Neural cell (in vitro differentiated cells): ENCODE results near the gene IRS2. TPM values are rescaled to one million over a fixed set of nuclear protein-coding genes. Genes with fewer than 3 reads are reported as not detected.
"Not testable (repeated sequence)": the region's sequence is repeated elsewhere in the genome, so short reads cannot be mapped to it uniquely, and the experiment has no call there.

Experiments used
- H2AFZ ChIP-seq: fragments of 200-600, 300-800 bp; sonication (generic), shearing (Covaris generic); 2 replicates; pipeline ENCODE4 v1.6.0; 2014; ENCODE audit warnings: low read depth, mild to moderate bottlenecking, antibody characterized with exemption, low read length, moderate library complexity
- H3F3A ChIP-seq: fragments of 200-600 bp; shearing (Covaris generic); 2 replicates; pipeline ENCODE4 v1.6.1; 2016; ENCODE audit warnings: mild to moderate bottlenecking, moderate library complexity, mixed read lengths, antibody characterized with exemption, low read length; ENCODE audit not compliant: insufficient read depth, poor library complexity, severe bottlenecking
- H3K27ac ChIP-seq: fragments of 200-600, 300-800 bp; sonication (generic), shearing (Covaris generic); 2 replicates; pipeline ENCODE4 v1.5.1; 2014; ENCODE audit warnings: mild to moderate bottlenecking, low read length, moderate library complexity
- H3K27me3 ChIP-seq: fragments of 300-800, 200-600 bp; sonication (generic), shearing (Covaris generic); 2 replicates; pipeline ENCODE4 v1.6.0; 2014; ENCODE audit warnings: mild to moderate bottlenecking, low read depth, low read length, moderate library complexity; ENCODE audit not compliant: insufficient read depth
- H3K36me3 ChIP-seq: fragments of 300-800, 200-600 bp; sonication (generic), shearing (Covaris generic); 2 replicates; pipeline ENCODE4 v1.5.1; 2014; ENCODE audit warnings: mild to moderate bottlenecking, antibody characterized with exemption, low read length, moderate library complexity; ENCODE audit not compliant: insufficient read depth
- H3K4me2 ChIP-seq: fragments of 300-800, 200-600 bp; sonication (generic), shearing (Covaris generic); 2 replicates; pipeline ENCODE4 v1.6.0; 2014; ENCODE audit warnings: mild to moderate bottlenecking, low read length
- H3K4me3 ChIP-seq: fragments of 300-800, 200-600 bp; sonication (generic), shearing (Covaris generic); 2 replicates; pipeline ENCODE4 v1.5.1; 2014; ENCODE audit warnings: mild to moderate bottlenecking, low read length, moderate library complexity
- H3K79me2 ChIP-seq: fragments of 200-600 bp; shearing (Covaris generic); replicated peaks from 2 replicates; pipeline ENCODE4 v1.6.0; 2014; ENCODE audit warnings: mild to moderate bottlenecking, low read length, moderate library complexity; ENCODE audit not compliant: insufficient read depth
- H3K9ac ChIP-seq: fragments of 300-800, 200-600 bp; sonication (generic), shearing (Covaris generic); 2 replicates; pipeline ENCODE4 v1.6.1; 2016; ENCODE audit warnings: mild to moderate bottlenecking, low read length, mixed read lengths
- H3K9me2 ChIP-seq: fragments of 200-600 bp; shearing (Covaris generic); 2 replicates; pipeline ENCODE4 v1.6.1; 2016; ENCODE audit warnings: mild to moderate bottlenecking, low read length, mixed read lengths; ENCODE audit not compliant: insufficient read depth
- H3K9me3 ChIP-seq: fragments of 200-600, 300-800 bp; sonication (generic), shearing (Covaris generic); 2 replicates; pipeline ENCODE4 v1.6.1; 2016; ENCODE audit warnings: mild to moderate bottlenecking, mixed run types, low read length, moderate library complexity, mixed read lengths
- H4K20me1 ChIP-seq: fragments of 200-600 bp; shearing (Covaris generic); 2 replicates; pipeline ENCODE4 v1.6.1; 2016; ENCODE audit warnings: mild to moderate bottlenecking, mixed run types; ENCODE audit not compliant: insufficient read depth
- CTCF ChIP-seq: fragments of 450-650 bp; IDR thresholded peaks from 2 replicates; pipeline ENCODE4 v1.5.1; 2014; ENCODE audit warnings: antibody characterized with exemption, mild to moderate bottlenecking, moderate library complexity; ENCODE audit not compliant: poor library complexity, severe bottlenecking
- EP300 ChIP-seq: fragments of 450-650 bp; conservative IDR thresholded peaks from 2 replicates; pipeline ENCODE4 v1.6.1; 2014; ENCODE audit warnings: antibody characterized with exemption, mild to moderate bottlenecking, moderate library complexity; ENCODE audit not compliant: poor library complexity, severe bottlenecking
- EZH2 ChIP-seq: fragments of 200-600, 300-800 bp; shearing (Covaris generic), sonication (generic); IDR thresholded peaks from 2 replicates; pipeline ENCODE4 v1.6.1; 2014; ENCODE audit warnings: antibody characterized with exemption, low read length, borderline replicate concordance, mild to moderate bottlenecking; ENCODE audit not compliant: insufficient read depth, poor library complexity, severe bottlenecking
- MXI1 ChIP-seq: fragments of 450-650 bp; conservative IDR thresholded peaks from 2 replicates; pipeline ENCODE4 v1.6.1; 2014; ENCODE audit warnings: antibody characterized with exemption, mild to moderate bottlenecking; ENCODE audit not compliant: poor library complexity, severe bottlenecking
- POLR2AphosphoS5 ChIP-seq: IDR thresholded peaks from 2 replicates; pipeline ENCODE4 v1.6.1; 2012
- RAD21 ChIP-seq: fragments of 450-650 bp; conservative IDR thresholded peaks from 2 replicates; pipeline ENCODE4 v1.6.1; 2014; ENCODE audit warnings: antibody characterized with exemption, mild to moderate bottlenecking, moderate library complexity
- REST ChIP-seq: IDR thresholded peaks from 2 replicates; pipeline ENCODE4 v1.6.1; 2012; ENCODE audit warnings: borderline replicate concordance
- SMC3 ChIP-seq: fragments of 450-650 bp; conservative IDR thresholded peaks from 2 replicates; pipeline ENCODE4 v1.6.1; 2014; ENCODE audit warnings: antibody characterized with exemption, mild to moderate bottlenecking, moderate library complexity; ENCODE audit not compliant: poor library complexity
- TAF1 ChIP-seq: IDR thresholded peaks from 2 replicates; pipeline ENCODE4 v1.6.1; 2012; ENCODE audit warnings: low read depth
- polyA plus RNA-seq: library from polyadenylated mRNA; depleted of rRNA; stranded (reverse); fragments of >200 nt; gene quantifications from 2 replicates; pipeline ENCODE4 v1.2.3, GENCODE V29; 2014

IRS2 gene
- polyA plus RNA-seq, 1 donor from 2014 or later = 7.1 TPM

GRCh38 chr13:109833071-109833470 is 46.7 kb upstream of the IRS2 start:
- TF ChIP-seq MXI1 = no peak
- Histone ChIP-seq H4K20me1 (no peaks in the 10 kb centered on the region), H2AFZ (no peak overlapping the region), H3K9me2 (no peaks in the 10 kb centered on the region), H3K27me3 (no peaks in the 10 kb centered on the region), H3K79me2 (no peaks in the 10 kb centered on the region), H3K4me3 (no peak overlapping the region), H3F3A (no peaks in the 10 kb centered on the region), H3K9me3 (no peaks in the 10 kb centered on the region), H3K36me3 (no peaks in the 10 kb centered on the region), H3K4me2 (no peak overlapping the region), H3K9ac (no peak overlapping the region), H3K27ac (no peak overlapping the region)

DNA sequence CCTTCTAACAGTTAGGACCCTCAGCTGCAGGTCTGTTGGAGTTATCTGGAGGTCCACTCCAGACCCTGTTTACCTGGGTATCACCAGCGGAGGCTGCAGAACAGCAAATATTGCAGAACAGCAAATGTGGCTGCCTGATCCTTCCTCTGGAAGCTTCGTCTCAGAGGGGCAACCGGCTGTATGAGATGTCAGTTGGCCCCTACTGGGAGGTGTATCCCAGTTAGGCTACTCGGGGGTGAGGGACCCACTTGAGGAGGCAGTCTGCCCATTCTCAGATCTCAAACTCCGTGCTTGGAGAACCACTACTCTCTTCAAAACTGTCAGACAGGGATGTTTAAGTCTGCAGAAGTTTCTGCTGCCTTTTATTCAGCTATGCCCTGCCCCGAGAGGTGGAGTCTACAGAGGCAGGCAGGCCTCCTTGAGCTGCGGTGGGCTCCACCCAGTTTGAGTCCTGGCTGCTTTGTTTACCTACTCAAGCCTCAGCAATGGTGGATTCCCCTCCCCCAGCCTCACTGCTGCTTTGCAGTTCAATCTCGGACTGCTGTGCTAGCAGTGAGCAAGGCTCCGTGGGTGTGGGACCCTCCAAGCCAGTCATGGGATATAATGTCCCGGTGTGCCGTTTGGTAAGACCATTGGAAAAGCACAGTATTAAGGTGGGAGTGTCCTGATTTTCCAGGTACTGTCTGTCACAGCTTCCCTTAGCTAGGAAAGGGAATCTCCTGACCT is 42.4 kb upstream of the IRS2 start:
- not testable (repeated sequence) for H3K9ac ChIP-seq, H3F3A ChIP-seq, H3K4me3 ChIP-seq, H3K4me2 ChIP-seq, H3K9me2 ChIP-seq, H4K20me1 ChIP-seq, H3K36me3 ChIP-seq, H3K79me2 ChIP-seq, H3K27ac ChIP-seq, H3K9me3 ChIP-seq, H2AFZ ChIP-seq, H3K27me3 ChIP-seq

GRCh38 chr13:109823201-109823600 is 36.8 kb upstream of the IRS2 start:
- not testable (repeated sequence) for H3K9ac ChIP-seq, H3K36me3 ChIP-seq, H3K4me2 ChIP-seq, H3K9me3 ChIP-seq, H3K27ac ChIP-seq, H2AFZ ChIP-seq, H4K20me1 ChIP-seq, H3K79me2 ChIP-seq, H3F3A ChIP-seq, H3K9me2 ChIP-seq, H3K4me3 ChIP-seq, H3K27me3 ChIP-seq

DNA sequence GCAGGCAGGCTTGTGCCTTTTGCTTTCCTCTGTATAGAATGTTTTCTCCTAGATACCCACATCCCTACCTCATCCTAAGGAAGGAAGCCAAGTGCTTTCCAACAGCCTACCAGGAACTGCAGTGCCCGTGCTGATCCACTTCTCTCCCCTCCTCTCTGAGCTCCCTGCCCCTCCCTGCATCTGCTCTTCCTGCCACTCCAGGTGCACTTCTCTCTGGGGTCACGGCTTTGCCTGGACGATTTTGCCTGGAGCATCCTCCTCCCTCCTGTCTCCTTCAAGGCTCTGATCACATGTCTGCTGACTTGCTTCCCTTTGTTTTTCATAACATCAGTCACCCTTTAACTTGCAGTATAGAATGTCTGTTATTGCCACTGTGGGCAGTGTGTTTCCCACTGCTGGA is 34.7 kb upstream of the IRS2 start:
- no peaks in the 10 kb centered on the region for H4K20me1 ChIP-seq
- no peak overlapping the region for H3K27ac ChIP-seq

More for the DNA sequence above, 34.7 kb upstream of the IRS2 start:
- TF ChIP-seq TAF1 = no peak
- TF ChIP-seq SMC3 = no peak
- TF ChIP-seq EZH2 = no peak
- no peak for TF ChIP-seq POLR2AphosphoS5
- TF ChIP-seq CTCF = no peak
- TF ChIP-seq MXI1 = no peak
- no peak for TF ChIP-seq RAD21
- no peak for TF ChIP-seq EP300
- TF ChIP-seq REST = no peak
- no peak overlapping the region for H3K9ac ChIP-seq
- H3K79me2 ChIP-seq = no peaks in the 10 kb centered on the region
- no peaks in the 10 kb centered on the region for H3K27me3 ChIP-seq
- H3F3A ChIP-seq = no peaks in the 10 kb centered on the region
- no peak overlapping the region for H3K4me2 ChIP-seq
- H3K4me3 ChIP-seq = no peak overlapping the region
- H3K9me2 ChIP-seq = no peaks in the 10 kb centered on the region
- H3K9me3 ChIP-seq = no peaks in the 10 kb centered on the region
- no peak overlapping the region for H2AFZ ChIP-seq
- H3K36me3 ChIP-seq = no peaks in the 10 kb centered on the region
